ENCODE results near the gene MGAT1.

Gene MGAT1

DNA sequence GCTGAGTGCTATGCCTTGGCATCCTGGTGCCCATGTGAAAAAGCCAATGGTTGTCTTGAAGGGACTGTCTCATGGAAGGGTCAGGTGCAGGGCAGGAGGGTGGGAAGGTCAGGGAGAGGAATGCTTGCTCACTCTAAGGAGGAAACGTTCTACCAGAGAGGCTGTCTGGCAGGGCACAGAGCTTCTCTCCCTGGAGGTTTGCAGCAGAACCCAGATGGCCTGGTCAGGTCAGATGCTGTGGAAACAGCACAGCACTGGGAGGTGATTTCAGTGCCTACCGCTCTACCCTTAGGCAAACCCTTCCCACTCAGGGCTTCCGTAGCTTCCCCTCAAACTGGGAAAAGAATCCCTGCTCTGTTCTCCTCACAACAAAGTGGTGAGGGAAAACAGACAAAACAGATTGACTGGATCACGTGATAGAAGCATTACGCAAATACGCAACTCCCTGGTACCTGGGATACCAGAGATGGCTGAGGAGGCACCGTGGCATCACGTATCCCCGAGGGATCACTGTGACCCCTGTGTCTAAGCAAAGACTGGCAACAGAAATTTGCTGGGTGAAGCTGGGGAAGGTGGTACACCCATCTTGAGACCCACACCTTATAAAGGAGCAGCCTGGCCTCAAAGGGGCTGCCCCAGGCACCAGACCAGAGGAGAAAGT, 3.9 kb upstream of the MGAT1 start:
- peak overlapping the region; percentile 45 to 83 for H3K4me3 ChIP-seq (ENCODE audit: low read length in 2 of 2)
- peaks cover 56 to 60% of the 10 kb centered on the region in 2 donors for H3K4me1 ChIP-seq (ENCODE audit: control insufficient read depth in 2 of 2, insufficient read depth in 2 of 2, low read length in 2 of 2)
- H3K27me3 ChIP-seq (ENCODE audit: control insufficient read depth in 2 of 2, insufficient read depth in 2 of 2, low read length in 2 of 2), result no peaks in the 10 kb centered on the region
- H3K9me3 ChIP-seq (ENCODE audit: control insufficient read depth in 2 of 2, low read length in 2 of 2), result no peaks in the 10 kb centered on the region
- peak overlapping the region; percentile 54 to 100 for H3K27ac ChIP-seq (ENCODE audit: low read depth in 2 of 2, low read length in 2 of 2)
- peak overlapping the region; percentile 14 to 42 for H3K9ac ChIP-seq (ENCODE audit: low read depth in 1 of 2, low read length in 2 of 2)
- no peaks in the 10 kb centered on the region for H3K36me3 ChIP-seq (ENCODE audit: control insufficient read depth in 2 of 2, insufficient read depth in 2 of 2, low read length in 2 of 2)

DNA sequence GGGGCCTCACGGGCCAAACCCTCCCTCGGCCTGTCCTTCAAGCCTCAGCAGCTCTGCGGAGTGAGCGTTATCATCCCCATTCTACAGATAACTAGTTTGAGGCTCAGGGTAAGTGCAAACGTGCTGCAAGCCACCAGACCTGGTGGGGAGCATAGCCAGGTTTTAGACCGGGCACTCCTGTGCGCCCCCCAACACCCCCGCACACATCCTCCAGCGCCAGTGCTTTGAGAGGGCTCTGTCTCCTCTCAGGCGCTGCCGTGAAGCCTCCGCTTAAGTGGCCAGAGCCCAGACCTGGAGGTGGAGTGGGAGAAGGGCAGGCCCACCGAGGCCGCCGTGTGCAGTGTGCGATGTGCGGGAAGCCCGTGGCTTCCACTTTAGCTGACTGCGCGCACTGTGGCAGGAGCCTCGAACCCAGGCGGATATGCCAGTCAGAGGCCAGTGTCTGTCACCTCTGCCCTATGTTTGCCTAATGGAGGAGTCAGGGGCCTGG, 1.6 kb upstream of the MGAT1 start:
- no peaks in the 10 kb centered on the region for H3K9me3 ChIP-seq (ENCODE audit: control insufficient read depth in 2 of 2, low read length in 2 of 2)
- peaks cover 2 to 7% of the 10 kb centered on the region in 2 donors for H3K36me3 ChIP-seq (ENCODE audit: control insufficient read depth in 2 of 2, insufficient read depth in 2 of 2, low read length in 2 of 2)
- peak overlapping the region; percentile 96 to 97 for H3K27ac ChIP-seq (ENCODE audit: low read depth in 2 of 2, low read length in 2 of 2)
- H3K4me1 ChIP-seq (ENCODE audit: control insufficient read depth in 2 of 2, insufficient read depth in 2 of 2, low read length in 2 of 2), result peaks cover 67 to 72% of the 10 kb centered on the region in 2 donors
- no peaks in the 10 kb centered on the region for H3K27me3 ChIP-seq (ENCODE audit: control insufficient read depth in 2 of 2, insufficient read depth in 2 of 2, low read length in 2 of 2)
- peak overlapping the region; percentile 24 to 77 for H3K4me3 ChIP-seq (ENCODE audit: low read length in 2 of 2)
- H3K9ac ChIP-seq (ENCODE audit: low read depth in 1 of 2, low read length in 2 of 2), result peak overlapping the region; percentile 75 to 81

DNA sequence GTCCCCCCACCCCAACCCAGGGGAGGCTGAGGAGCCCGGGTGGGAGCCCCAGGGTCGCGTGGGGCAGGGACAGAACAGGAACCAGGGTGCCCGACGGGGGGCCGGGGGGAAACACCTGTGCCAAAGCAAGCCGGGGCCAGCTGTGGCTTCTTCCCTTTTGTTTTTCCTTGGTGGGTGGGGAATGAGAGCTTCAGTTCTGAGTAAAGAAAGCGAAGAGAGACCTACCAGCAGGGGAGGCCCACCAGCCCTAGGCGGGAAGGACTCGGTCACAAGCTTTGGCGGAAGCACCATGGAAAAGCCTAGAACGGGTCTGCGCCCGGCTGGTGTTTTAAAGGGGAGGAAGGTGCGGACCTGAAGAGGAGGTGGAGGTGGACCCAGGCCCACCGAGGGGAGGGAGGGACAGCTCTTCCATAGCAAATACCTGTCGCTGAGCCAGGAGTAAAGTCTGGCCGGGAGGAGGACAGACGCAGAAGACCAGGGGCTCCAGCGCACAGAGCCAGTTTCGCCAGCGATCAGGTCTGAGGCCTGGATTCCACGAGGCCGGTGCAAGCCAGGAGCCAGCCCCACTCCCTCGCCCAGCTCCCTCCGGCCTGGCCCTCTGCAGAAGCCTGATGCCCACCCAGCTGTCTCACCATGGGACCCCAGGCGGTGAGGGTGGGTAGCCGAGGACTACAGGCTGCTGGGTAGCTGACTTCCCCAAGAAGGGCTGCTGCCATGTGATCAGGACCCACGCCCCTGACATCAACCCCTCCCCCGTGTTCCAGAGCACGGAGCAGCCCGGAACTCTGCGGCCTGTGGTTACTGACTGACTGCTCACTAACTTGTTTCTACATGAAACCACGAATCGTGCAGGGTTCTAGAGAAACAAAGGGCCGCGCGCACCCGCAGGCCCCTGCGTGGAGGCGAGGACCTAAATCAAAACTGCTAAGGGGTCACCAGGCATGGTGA, 849 bp upstream of the MGAT1 start:
- Histone ChIP-seq H3K27me3 (ENCODE audit: control insufficient read depth in 2 of 2, insufficient read depth in 2 of 2, low read length in 2 of 2) (no peaks in the 10 kb centered on the region), H3K4me1 (ENCODE audit: control insufficient read depth in 2 of 2, insufficient read depth in 2 of 2, low read length in 2 of 2) (peaks cover 67 to 72% of the 10 kb centered on the region in 2 donors), H3K27ac (ENCODE audit: low read depth in 2 of 2, low read length in 2 of 2) (peak overlapping the region; percentile 96 to 97), H3K36me3 (ENCODE audit: control insufficient read depth in 2 of 2, insufficient read depth in 2 of 2, low read length in 2 of 2) (peaks cover 2 to 7% of the 10 kb centered on the region in 2 donors), H3K9me3 (ENCODE audit: control insufficient read depth in 2 of 2, low read length in 2 of 2) (no peaks in the 10 kb centered on the region), H3K9ac (ENCODE audit: low read depth in 1 of 2, low read length in 2 of 2) (peak overlapping the region; percentile 75 to 81), H3K4me3 (ENCODE audit: low read length in 2 of 2) (peak overlapping the region; percentile 77 to 94)

DNA sequence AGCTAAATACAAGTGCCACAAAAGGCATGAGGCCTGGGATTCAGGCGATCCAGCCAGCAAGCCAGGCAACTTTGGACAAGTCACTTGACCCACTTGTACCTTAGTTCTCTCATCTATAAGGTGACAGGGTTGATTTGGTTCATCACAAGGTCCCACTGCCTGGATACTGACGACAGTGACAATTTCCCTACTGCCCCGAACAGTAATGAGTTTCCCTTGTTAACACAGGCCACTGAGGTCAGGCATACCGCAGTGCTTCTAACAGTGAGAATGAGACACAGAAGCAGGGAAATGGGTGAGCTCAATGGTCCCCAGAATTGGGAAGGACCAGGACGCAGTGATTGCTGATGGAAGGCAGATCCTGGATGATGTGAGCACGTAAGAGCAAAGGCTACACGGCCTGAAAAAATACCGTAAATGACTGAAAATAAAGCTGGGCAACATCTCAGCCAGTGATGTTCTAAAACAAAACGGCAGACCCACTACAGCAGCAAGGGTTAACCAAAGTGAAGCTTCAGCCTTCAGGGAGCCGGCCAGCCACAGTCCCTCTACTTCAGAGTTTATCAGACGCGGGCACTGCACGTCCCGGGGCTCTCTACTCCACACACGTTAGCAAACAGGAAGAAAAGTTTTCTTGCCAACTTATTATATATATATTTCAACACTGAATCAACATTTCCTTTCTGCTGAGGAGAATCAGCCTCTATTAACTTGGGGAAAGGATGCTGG, 846 bp downstream of the MGAT1 start:
- Histone ChIP-seq H3K9me3 (ENCODE audit: control insufficient read depth in 2 of 2, low read length in 2 of 2) (no peaks in the 10 kb centered on the region), H3K4me3 (ENCODE audit: low read length in 2 of 2) (peak overlapping the region; percentile 74 to 94), H3K9ac (ENCODE audit: low read depth in 1 of 2, low read length in 2 of 2) (peak overlapping the region; percentile 63 to 97), H3K4me1 (ENCODE audit: control insufficient read depth in 2 of 2, insufficient read depth in 2 of 2, low read length in 2 of 2) (peaks cover 59 to 70% of the 10 kb centered on the region in 2 donors), H3K27ac (ENCODE audit: low read depth in 2 of 2, low read length in 2 of 2) (peak overlapping the region; percentile 96 to 97), H3K36me3 (ENCODE audit: control insufficient read depth in 2 of 2, insufficient read depth in 2 of 2, low read length in 2 of 2) (peaks cover 2 to 13% of the 10 kb centered on the region in 2 donors), H3K27me3 (ENCODE audit: control insufficient read depth in 2 of 2, insufficient read depth in 2 of 2, low read length in 2 of 2) (no peaks in the 10 kb centered on the region)

DNA sequence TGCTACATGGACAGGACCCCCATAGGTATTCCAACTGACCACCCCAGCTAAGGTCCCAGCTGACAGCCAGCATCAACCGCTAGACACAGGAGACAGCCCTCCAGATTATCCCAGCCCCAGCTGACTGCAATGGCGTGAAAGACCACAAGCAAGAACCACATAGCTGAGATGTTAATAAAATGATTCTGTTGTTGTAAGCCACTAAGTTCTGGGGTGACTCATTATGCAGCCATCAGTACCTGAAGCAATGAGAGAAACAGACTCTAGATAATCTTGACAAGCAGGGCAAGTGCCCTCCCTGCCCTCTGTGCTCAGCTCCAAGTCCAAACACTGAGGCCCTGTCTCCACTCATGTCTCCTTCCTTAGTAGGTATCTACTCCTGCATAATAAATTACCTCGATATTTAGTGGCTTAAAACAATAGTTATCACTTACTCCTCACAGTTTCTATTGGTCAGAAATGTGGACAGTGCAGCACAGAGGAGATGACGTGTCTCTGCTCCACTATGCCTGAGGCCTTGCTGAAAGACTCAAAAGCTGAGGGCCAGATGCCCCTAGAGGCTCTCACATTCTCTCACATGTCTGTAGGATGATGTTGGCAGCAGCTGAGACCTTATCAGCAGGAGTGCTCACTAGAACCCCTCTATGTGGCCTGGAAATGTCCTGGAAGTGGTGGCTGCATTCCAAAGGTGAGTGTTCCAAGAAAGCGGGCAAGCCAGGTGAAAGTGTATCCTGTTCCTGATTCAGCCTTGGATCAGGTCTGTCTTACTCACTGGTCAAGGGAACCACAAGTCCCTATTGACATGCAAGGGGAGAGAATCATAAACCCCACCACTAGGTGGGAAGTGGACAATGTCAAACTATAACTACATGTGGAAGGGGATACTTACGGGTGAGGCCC, 2.5 kb downstream of the MGAT1 start:
- Histone ChIP-seq H3K4me1 (ENCODE audit: control insufficient read depth in 2 of 2, insufficient read depth in 2 of 2, low read length in 2 of 2) (peaks cover 52 to 63% of the 10 kb centered on the region in 2 donors), H3K4me3 (ENCODE audit: low read length in 2 of 2) (peak overlapping the region in 1 of 2 donors; percentile 74), H3K36me3 (ENCODE audit: control insufficient read depth in 2 of 2, insufficient read depth in 2 of 2, low read length in 2 of 2) (peaks cover 2 to 21% of the 10 kb centered on the region in 2 donors), H3K27ac (ENCODE audit: low read depth in 2 of 2, low read length in 2 of 2) (peak overlapping the region in 1 of 2 donors; percentile 3), H3K27me3 (ENCODE audit: control insufficient read depth in 2 of 2, insufficient read depth in 2 of 2, low read length in 2 of 2) (no peaks in the 10 kb centered on the region), H3K9ac (ENCODE audit: low read depth in 1 of 2, low read length in 2 of 2) (peak overlapping the region in 1 of 2 donors; percentile 28), H3K9me3 (ENCODE audit: control insufficient read depth in 2 of 2, low read length in 2 of 2) (no peaks in the 10 kb centered on the region)

DNA sequence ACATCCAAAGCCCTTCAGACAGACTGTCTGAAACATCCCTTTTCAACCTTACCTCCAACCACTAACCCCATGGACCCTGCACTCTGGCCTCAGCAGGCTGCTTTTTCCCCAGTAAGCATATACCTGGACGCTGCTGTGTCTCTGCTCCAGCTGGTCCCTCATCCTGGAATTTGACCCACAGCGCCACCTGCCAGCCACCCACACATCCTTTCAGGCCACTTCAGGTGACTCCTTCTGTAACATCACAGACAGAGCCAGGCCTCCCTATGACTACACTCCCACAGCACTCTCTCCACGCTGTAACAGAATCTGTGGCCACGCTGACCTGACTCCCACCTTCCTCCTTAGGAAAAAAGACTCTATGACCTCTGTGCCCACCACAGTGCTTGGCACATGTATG, 3.4 kb downstream of the MGAT1 start:
- Histone ChIP-seq H3K9me3 (ENCODE audit: control insufficient read depth in 2 of 2, low read length in 2 of 2) (no peaks in the 10 kb centered on the region), H3K4me1 (ENCODE audit: control insufficient read depth in 2 of 2, insufficient read depth in 2 of 2, low read length in 2 of 2) (peaks cover 44 to 57% of the 10 kb centered on the region in 2 donors), H3K4me3 (ENCODE audit: low read length in 2 of 2) (peak overlapping the region in 1 of 2 donors; percentile 39), H3K36me3 (ENCODE audit: control insufficient read depth in 2 of 2, insufficient read depth in 2 of 2, low read length in 2 of 2) (peaks cover 7 to 25% of the 10 kb centered on the region in 2 donors), H3K27ac (ENCODE audit: low read depth in 2 of 2, low read length in 2 of 2) (no peak overlapping the region), H3K27me3 (ENCODE audit: control insufficient read depth in 2 of 2, insufficient read depth in 2 of 2, low read length in 2 of 2) (no peaks in the 10 kb centered on the region), H3K9ac (ENCODE audit: low read depth in 1 of 2, low read length in 2 of 2) (no peak overlapping the region)

DNA sequence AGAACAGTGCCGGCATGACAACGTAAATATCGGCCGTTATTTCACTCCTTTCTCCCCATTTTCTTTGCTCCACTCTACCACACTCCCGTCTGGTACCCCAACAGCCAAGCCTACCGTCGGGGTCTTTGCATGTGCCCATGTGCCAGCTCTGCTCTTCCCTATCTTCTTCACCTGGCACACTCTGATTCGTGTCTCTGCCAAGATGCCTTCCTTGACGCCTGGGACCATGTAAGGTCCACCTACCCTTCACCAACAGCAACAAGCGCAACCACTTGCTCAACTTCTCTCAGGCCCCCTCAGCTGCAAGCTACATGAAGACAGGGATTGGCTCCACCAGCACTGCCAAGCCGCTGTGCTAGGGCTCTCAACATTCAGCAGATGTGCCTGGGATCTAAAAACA, 4.4 kb downstream of the MGAT1 start:
- H3K27me3 ChIP-seq (ENCODE audit: control insufficient read depth in 2 of 2, insufficient read depth in 2 of 2, low read length in 2 of 2), result no peaks in the 10 kb centered on the region
- H3K4me3 ChIP-seq (ENCODE audit: low read length in 2 of 2), result no peak overlapping the region
- H3K9ac ChIP-seq (ENCODE audit: low read depth in 1 of 2, low read length in 2 of 2), result no peak overlapping the region
- H3K36me3 ChIP-seq (ENCODE audit: control insufficient read depth in 2 of 2, insufficient read depth in 2 of 2, low read length in 2 of 2), result peaks cover 11 to 28% of the 10 kb centered on the region in 2 donors
- H3K27ac ChIP-seq (ENCODE audit: low read depth in 2 of 2, low read length in 2 of 2), result no peak overlapping the region
- no peaks in the 10 kb centered on the region for H3K9me3 ChIP-seq (ENCODE audit: control insufficient read depth in 2 of 2, low read length in 2 of 2)
- peaks cover 39 to 48% of the 10 kb centered on the region in 2 donors for H3K4me1 ChIP-seq (ENCODE audit: control insufficient read depth in 2 of 2, insufficient read depth in 2 of 2, low read length in 2 of 2)

DNA sequence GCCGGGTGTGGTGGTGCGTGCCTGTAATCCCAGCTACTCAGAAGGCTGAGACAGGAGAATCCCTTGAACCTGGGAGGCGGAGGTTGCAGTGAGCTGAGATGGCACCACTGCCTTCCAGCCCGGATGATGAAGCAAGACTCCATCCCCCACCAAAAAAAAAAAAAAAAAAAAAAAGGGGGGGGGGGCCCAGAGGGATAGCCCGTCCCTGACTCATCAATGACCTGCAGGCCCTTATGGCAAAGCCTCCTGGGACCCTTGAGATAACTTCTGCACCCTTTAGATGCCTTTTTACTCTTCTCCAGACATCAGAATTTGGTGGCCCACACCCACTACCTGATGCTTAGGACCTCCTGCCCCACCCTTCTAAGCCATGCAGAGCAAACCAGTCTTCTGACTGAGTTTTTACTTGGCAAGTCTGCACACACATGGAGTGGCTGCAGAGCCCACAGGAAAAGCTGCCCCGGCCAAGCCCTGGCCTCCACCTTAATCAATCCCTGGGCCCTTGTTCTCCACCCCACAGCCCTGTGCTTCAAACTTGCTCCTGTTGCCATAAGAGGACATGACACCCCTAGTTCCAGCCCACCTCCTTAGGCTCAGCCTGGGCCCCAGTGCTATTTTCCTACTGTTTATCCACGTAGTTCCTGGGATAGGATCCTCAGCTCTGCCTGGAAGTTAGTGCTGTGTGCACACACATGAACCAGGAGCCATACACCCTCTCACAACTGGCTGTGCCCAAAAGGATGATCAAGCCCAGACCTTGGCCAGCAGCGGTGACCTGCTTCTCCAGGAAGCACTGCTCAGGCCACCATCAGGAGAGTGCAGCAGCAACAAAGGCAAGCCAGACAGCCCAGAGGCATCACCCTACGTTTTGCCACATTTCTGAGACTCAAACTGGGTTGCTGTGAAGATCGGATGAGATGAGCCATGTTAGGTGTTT, 5.1 kb downstream of the MGAT1 start:
- Histone ChIP-seq H3K9ac (ENCODE audit: low read depth in 1 of 2, low read length in 2 of 2) (no peak overlapping the region), H3K27me3 (ENCODE audit: control insufficient read depth in 2 of 2, insufficient read depth in 2 of 2, low read length in 2 of 2) (no peaks in the 10 kb centered on the region), H3K4me3 (ENCODE audit: low read length in 2 of 2) (no peak overlapping the region), H3K9me3 (ENCODE audit: control insufficient read depth in 2 of 2, low read length in 2 of 2) (no peaks in the 10 kb centered on the region), H3K27ac (ENCODE audit: low read depth in 2 of 2, low read length in 2 of 2) (no peak overlapping the region), H3K36me3 (ENCODE audit: control insufficient read depth in 2 of 2, insufficient read depth in 2 of 2, low read length in 2 of 2) (peaks cover 16 to 35% of the 10 kb centered on the region in 2 donors), H3K4me1 (ENCODE audit: control insufficient read depth in 2 of 2, insufficient read depth in 2 of 2, low read length in 2 of 2) (peaks cover 39 to 46% of the 10 kb centered on the region in 2 donors)

All from mucosa of rectum (tissue), 2 donors.